Ascending aorta (tissue), 2 donors: ENCODE results near the gene PDIA5. TPM values are rescaled to one million over a fixed set of nuclear protein-coding genes. Genes with fewer than 3 reads are reported as not detected.

Source experiments
- DNase-seq, 2 donors: peaks; one replicate each; pipeline ENCODE4 v3.0.0-alpha.2; 2019; ENCODE audit warnings: low spot score in 2 of 2
- H3K27ac ChIP-seq, 2 donors: fragments of 200-600 bp; sonication (generic); one replicate each; pipeline ENCODE4 v1.5.1; 2016 to 2017; ENCODE audit warnings: mild to moderate bottlenecking in 1 of 2
- H3K27me3 ChIP-seq: fragments of 200-600 bp; sonication (generic); one replicate; pipeline ENCODE4 v1.5.1; 2017
- H3K36me3 ChIP-seq, 2 donors: fragments of 200-600 bp; sonication (generic); one replicate each; pipeline ENCODE4 v1.5.1; 2016
- H3K4me1 ChIP-seq, 2 donors: fragments of 200-600 bp; sonication (generic); one replicate each; pipeline ENCODE4 v1.5.1; 2016 to 2017; ENCODE audit warnings: mild to moderate bottlenecking in 1 of 2
- H3K4me3 ChIP-seq, 2 donors: fragments of 200-600 bp; sonication (generic); one replicate each; pipeline ENCODE4 v1.5.1; 2016 to 2017; ENCODE audit warnings: mild to moderate bottlenecking in 1 of 2
- H3K9me3 ChIP-seq, 2 donors: fragments of 200-600 bp; sonication (generic); one replicate each; pipeline ENCODE4 v1.5.1; 2016
- intact Hi-C: fragments of 100-400 bp; cut with DNase I; formaldehyde crosslinking; loops from one replicate; pipeline ENCODE4 v1.15.1; 2023
- total RNA-seq: library from RNA; depleted of rRNA; stranded (reverse); fragments of >200 nt; gene quantifications from one replicate; pipeline ENCODE4 v1.1.0, GENCODE V29; 2016
- TF ChIP-seq, protein P1 (sequence below), 3 experiments: fragments of 200-600 bp in 2 of 3; fragments of 450-650 bp in 1 of 3; sonication (generic) in 2 of 3; IDR thresholded peaks; one replicate each; pipeline ENCODE4 v1.5.1; 2016 to 2019; ENCODE audit warnings: antibody characterized with exemption in 3 of 3, mild to moderate bottlenecking in 1 of 3, moderate library complexity in 1 of 3

The PDIA5 gene
- total RNA-seq, 1 donor from 2014 or later = 21.3 TPM

DNA sequence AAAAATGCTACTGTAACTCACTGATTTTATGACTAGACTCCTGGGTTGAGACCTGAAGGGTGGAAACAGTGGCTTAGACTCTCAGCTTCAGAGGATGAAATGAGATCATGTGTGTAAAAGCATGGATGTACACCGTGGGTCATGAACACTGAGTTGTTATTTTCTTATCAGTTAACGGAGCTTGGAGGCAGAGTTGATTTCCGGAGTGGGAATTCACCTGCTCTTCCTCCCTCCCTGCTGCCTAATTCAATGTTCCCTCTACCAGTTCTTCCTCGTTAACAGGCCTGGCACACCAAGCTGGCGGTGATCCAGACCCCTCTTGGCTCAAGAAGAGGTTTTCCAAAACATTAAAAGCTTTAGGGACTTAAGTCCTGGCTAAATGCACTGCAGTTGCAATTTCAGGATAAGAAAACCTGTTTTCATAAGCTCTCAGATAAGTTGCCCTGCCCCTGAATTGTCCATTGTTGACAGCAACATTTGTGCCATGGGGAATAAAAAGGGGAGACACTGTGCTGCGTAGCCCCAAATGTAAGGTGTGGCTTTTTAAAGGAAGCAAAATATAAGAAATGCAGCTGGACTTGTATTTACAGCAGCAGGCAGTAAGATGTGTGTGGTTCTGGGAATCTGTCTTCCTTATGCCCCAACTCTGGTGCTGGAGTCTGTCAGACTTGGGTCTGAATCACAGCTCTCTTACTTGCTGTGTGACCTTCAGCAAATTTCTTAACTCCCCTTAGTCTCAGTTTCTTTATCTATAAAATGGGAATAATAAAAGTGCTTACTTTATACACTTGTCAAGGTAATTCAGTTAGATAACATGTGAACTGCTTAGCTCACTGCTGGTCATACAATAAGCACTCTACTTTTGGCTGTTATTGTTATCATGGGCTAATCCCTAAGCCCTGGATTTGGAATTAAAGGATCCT lies 9.9 kb downstream of the PDIA5 start:
- peak overlapping the region; percentile 51 to 77 for H3K27ac ChIP-seq
- H3K27me3 ChIP-seq = no peaks in the 10 kb centered on the region
- peak in 1 of 2 donors; percentile 89 for DNase-seq
- no peaks in the 10 kb centered on the region for H3K36me3 ChIP-seq
- H3K4me3 ChIP-seq = no peak overlapping the region
- TF ChIP-seq, protein P1, sequence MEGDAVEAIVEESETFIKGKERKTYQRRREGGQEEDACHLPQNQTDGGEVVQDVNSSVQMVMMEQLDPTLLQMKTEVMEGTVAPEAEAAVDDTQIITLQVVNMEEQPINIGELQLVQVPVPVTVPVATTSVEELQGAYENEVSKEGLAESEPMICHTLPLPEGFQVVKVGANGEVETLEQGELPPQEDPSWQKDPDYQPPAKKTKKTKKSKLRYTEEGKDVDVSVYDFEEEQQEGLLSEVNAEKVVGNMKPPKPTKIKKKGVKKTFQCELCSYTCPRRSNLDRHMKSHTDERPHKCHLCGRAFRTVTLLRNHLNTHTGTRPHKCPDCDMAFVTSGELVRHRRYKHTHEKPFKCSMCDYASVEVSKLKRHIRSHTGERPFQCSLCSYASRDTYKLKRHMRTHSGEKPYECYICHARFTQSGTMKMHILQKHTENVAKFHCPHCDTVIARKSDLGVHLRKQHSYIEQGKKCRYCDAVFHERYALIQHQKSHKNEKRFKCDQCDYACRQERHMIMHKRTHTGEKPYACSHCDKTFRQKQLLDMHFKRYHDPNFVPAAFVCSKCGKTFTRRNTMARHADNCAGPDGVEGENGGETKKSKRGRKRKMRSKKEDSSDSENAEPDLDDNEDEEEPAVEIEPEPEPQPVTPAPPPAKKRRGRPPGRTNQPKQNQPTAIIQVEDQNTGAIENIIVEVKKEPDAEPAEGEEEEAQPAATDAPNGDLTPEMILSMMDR (IDR thresholded peaks at IDR 0.05) = no peak
- intact Hi-C loops = no loop called here
- H3K4me1 ChIP-seq = peaks cover 11 to 32% of the 10 kb centered on the region in 2 donors
- no peaks in the 10 kb centered on the region for H3K9me3 ChIP-seq

DNA sequence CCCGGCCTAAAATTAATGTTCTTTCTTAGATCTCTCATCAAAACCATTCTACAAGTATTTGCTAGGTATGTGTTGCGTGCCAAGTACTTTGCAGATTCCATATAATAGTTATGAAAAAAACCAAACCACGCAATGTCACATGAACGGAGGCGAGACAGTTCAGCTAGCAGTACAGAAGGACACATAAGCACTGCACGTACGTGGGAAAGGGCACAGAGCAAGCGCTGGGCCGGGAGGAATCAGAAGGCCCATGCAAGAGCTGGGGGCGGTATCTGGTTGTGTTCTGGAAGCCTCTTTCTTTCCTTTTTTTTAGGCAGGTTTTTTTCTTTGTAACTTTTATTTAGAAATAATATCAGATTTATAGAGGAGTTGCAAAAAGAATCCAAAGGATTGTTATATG lies 11.3 kb downstream of the PDIA5 start:
- H3K36me3 ChIP-seq = no peaks in the 10 kb centered on the region
- no peaks in the 10 kb centered on the region for H3K27me3 ChIP-seq
- peaks cover 14 to 29% of the 10 kb centered on the region in 2 donors for H3K4me1 ChIP-seq
- intact Hi-C loops = no loop called here
- H3K27ac ChIP-seq = no peak overlapping the region
- TF ChIP-seq, protein P1 (IDR thresholded peaks at IDR 0.05) = no peak
- no peaks in the 10 kb centered on the region for H3K9me3 ChIP-seq
- no peak overlapping the region for H3K4me3 ChIP-seq
- DNase-seq = peak in 1 of 2 donors; percentile 37

DNA sequence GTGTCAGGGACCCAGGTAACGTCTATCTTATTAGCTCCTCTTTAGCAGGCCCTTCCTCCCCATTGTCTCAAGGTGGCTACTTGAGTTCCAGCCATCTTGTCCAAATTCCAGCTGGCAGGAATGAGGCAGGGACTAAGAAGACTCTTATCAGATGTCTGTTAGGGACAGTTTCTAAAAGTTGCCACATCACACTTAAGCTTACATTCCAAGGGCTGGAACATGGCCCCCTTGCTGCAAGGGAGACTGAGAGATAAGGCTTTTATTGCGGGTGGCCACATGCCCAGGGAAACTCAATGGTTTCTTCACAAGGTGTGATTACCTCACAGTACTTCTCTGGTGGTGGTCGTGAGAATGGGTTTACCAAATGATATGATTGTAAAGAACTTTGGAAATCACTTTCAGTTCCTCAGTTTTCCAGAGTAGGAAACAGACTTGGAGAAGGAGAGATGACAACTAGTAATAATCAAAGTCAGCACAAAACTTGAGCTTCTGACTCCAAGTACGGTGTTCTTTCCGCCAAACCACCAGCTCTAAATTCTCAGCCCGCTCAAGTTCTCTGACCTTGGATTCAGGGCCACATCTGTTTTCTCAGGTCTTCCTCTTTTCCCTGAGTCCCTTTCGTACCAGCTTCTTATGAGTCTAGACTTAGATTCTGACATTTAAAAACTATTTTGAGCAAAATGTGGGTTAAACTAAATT lies 14.2 kb downstream of the PDIA5 start:
- peaks cover 34 to 49% of the 10 kb centered on the region in 2 donors for H3K4me1 ChIP-seq
- no peak overlapping the region for H3K4me3 ChIP-seq
- H3K36me3 ChIP-seq = no peaks in the 10 kb centered on the region
- intact Hi-C loops = no loop called here
- H3K27ac ChIP-seq = peak overlapping the region in 1 of 2 donors; percentile 6
- no peaks in the 10 kb centered on the region for H3K27me3 ChIP-seq
- TF ChIP-seq, protein P1 (IDR thresholded peaks at IDR 0.05) = no peak
- no peaks in the 10 kb centered on the region for H3K9me3 ChIP-seq
- DNase-seq = peak in 1 of 2 donors; percentile 30

DNA sequence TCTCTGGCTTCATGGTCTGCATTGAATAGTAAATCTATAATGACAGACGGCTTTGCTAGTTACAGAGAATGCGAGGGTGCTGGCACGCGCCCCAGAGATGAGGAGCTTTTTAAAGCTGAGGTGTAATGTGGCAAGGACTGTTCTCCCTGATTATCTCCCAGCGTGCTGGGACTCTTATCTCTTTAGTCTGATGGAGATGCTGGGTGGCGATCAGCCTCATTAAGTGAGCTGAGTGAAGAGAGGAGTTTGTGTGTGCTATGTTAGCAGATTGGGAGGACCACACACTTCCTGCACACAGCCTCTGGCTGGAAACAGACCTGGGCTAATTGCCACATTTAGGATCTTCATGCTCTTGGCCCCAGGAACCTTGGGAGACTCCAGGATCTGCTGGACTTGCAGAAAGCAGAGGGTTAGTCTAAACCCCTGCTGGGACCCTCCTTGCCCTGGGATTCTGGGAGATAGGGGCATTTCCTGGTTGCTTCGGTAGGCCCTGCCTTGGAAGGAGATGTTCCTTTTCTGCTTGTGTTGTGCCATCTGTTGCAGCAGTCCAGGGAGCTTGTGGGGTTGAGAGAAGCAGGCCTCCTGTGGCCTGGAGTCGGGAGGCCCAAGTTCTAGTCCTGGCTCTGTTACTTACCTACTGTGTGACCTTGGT lies 15.0 kb downstream of the PDIA5 start:
- Histone ChIP-seq H3K27ac (no peak overlapping the region), H3K4me3 (no peak overlapping the region), H3K4me1 (peaks cover 28 to 49% of the 10 kb centered on the region in 2 donors), H3K9me3 (no peaks in the 10 kb centered on the region), H3K27me3 (no peaks in the 10 kb centered on the region), H3K36me3 (no peaks in the 10 kb centered on the region)
- intact Hi-C loops = no loop called here
- DNase-seq = peak in 1 of 2 donors; percentile 58
- TF ChIP-seq, protein P1 (IDR thresholded peaks at IDR 0.05) = no peak

DNA sequence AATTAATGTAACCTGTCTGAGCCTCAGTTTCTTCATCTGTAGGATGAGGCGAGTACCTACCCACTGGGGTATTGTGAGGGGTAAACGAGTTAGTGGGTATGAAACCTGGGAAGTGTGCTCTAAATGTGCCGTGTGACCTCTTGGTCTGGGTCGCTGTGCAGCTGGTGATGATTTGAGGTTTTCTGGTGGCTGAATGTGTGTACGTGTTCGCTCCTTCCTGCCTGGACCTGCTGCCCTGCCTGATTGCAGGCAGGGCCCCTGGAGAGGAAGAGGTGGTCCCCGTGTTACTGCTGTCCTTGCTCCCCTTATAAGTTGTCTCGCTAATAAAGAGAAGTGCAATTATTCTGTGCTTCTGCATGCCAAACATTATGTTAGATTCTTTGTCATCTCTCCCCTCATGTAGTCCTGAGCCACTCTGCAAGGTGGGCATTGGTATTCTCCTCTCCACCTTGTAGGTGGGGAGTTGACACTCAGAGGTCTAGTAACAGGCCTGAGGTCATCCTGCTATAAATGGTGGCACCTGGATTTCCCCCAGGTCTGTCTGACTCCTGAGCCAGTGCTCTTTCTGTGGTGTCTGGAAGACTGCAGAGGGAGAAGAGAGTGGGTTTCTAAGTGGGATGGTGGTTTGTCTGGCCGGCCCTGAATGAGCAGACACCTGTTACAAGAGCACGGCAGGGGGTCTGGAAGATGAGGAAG lies 15.7 kb downstream of the PDIA5 start:
- H3K9me3 ChIP-seq = no peaks in the 10 kb centered on the region
- intact Hi-C loops = no loop called here
- DNase-seq = peak in 1 of 2 donors; percentile 24
- no peak overlapping the region for H3K4me3 ChIP-seq
- H3K27ac ChIP-seq = no peak overlapping the region
- TF ChIP-seq, protein P1 (IDR thresholded peaks at IDR 0.05) = no peak
- no peaks in the 10 kb centered on the region for H3K27me3 ChIP-seq
- H3K4me1 ChIP-seq = peaks cover 24 to 45% of the 10 kb centered on the region in 2 donors
- no peaks in the 10 kb centered on the region for H3K36me3 ChIP-seq
